Muscle of leg (tissue), 11 donors: ENCODE data around the gene CYP19A1. TPM values are rescaled to one million over a fixed set of nuclear protein-coding genes. Genes with fewer than 3 reads are reported as not detected.

Experiments used
- DNase-seq: peaks from one replicate; pipeline ENCODE4 v3.0.0; 2013
- H3K27ac ChIP-seq: one replicate; pipeline ENCODE4 v1.5.1; 2013; ENCODE audit warnings: mild to moderate bottlenecking, low read length, control low read depth
- H3K27me3 ChIP-seq: one replicate; pipeline ENCODE4 v1.6.1; 2013; ENCODE audit warnings: low read length; ENCODE audit not compliant: control insufficient read depth, insufficient read depth
- H3K36me3 ChIP-seq: one replicate; pipeline ENCODE4 v1.6.1; 2013; ENCODE audit warnings: low read length; ENCODE audit not compliant: control insufficient read depth, insufficient read depth
- H3K4me1 ChIP-seq: one replicate; pipeline ENCODE4 v1.6.1; 2013; ENCODE audit warnings: low read length; ENCODE audit not compliant: control insufficient read depth, insufficient read depth
- H3K4me3 ChIP-seq: one replicate; pipeline ENCODE4 v1.5.1; 2013; ENCODE audit warnings: low read length, control low read depth
- H3K9me3 ChIP-seq: replicated peaks from 2 replicates; pipeline ENCODE4 v1.6.1; 2013; ENCODE audit warnings: low read depth, low read length; ENCODE audit not compliant: control insufficient read depth
- WGBS: methylation state at CpG from one replicate; pipeline ENCODE4 v1.1.5; 2013; ENCODE audit warnings: missing lambda C conversion rate; ENCODE audit not compliant: insufficient coverage; 5-methylcytosine and 5-hydroxymethylcytosine counted together
- polyA plus RNA-seq, 8 donors: library from polyadenylated mRNA; unstranded; fragments of 120-200 nt; gene quantifications; one replicate each; pipeline versions ENCODE4 v1.2.1 to v1.2.3, GENCODE V29; 2013; ENCODE audit warnings: inconsistent platforms in 1 of 8, low replicate concordance in 1 of 8; ENCODE audit not compliant: insufficient read length in 8 of 8, insufficient read depth in 1 of 8
- total RNA-seq: library from RNA; stranded (reverse); fragments of 120-200 nt; gene quantifications from one replicate; pipeline ENCODE4 v1.2.4, GENCODE V29; 2013

The CYP19A1 gene
- total and polyA plus RNA-seq, 9 donors = 0.51 to 2.0 (median 0.66) TPM

GRCh38 chr15:51315726-51316125 lies 22.7 kb downstream of the CYP19A1 start:
- Histone ChIP-seq H3K4me1 (peaks cover 10% of the 10 kb centered on the region), H3K36me3 (no peaks in the 10 kb centered on the region), H3K4me3 (no peak overlapping the region), H3K27ac (no peak overlapping the region), H3K27me3 (peaks cover 2% of the 10 kb centered on the region), H3K9me3 (no peaks in the 10 kb centered on the region)
- DNase-seq = no peak
- 89% methylated on average over 7 of the region's 7 CpGs for WGBS

- Histone ChIP-seq H3K9me3 (no peaks in the 10 kb centered on the region), H3K4me1 (peaks cover 10% of the 10 kb centered on the region), H3K27ac (no peak overlapping the region), H3K36me3 (no peaks in the 10 kb centered on the region), H3K4me3 (no peak overlapping the region), H3K27me3 (peaks cover 2% of the 10 kb centered on the region)
- WGBS = 91% methylated on average over 9 of the region's 10 CpGs
- no peak for DNase-seq
Observed at GRCh38 chr15:51314391-51315337, 23.7 kb downstream of the CYP19A1 start.

- no peaks in the 10 kb centered on the region for H3K36me3 ChIP-seq
- H3K4me3 ChIP-seq = no peak overlapping the region
- H3K9me3 ChIP-seq = no peaks in the 10 kb centered on the region
- peaks cover 8% of the 10 kb centered on the region for H3K4me1 ChIP-seq
- H3K27me3 ChIP-seq = peaks cover 2% of the 10 kb centered on the region
- no peak overlapping the region for H3K27ac ChIP-seq
- DNase-seq = no peak
- 100% methylated on average over 2 of the region's 10 CpGs for WGBS
Observed at GRCh38 chr15:51313644-51314280, 24.6 kb downstream of the CYP19A1 start.

GRCh38 chr15:51313074-51313393 lies 25.4 kb downstream of the CYP19A1 start:
- H3K4me1 ChIP-seq = peaks cover 8% of the 10 kb centered on the region
- H3K4me3 ChIP-seq = no peak overlapping the region
- peak overlapping the region; percentile 78 for H3K27ac ChIP-seq

GRCh38 chr15:51312166-51313073 lies 26.0 kb downstream of the CYP19A1 start:
- no peak overlapping the region for H3K4me3 ChIP-seq
- no peaks in the 10 kb centered on the region for H3K9me3 ChIP-seq
- peak overlapping the region; percentile 78 for H3K27ac ChIP-seq
- H3K36me3 ChIP-seq = no peaks in the 10 kb centered on the region
- peak; percentile 81 for DNase-seq
- 34% methylated on average over 5 of the region's 8 CpGs for WGBS
- H3K4me1 ChIP-seq = peaks cover 10% of the 10 kb centered on the region
- H3K27me3 ChIP-seq = no peaks in the 10 kb centered on the region

More at GRCh38 chr15:51313074-51313393, 25.4 kb downstream of the CYP19A1 start:
- no peak for DNase-seq
- H3K27me3 ChIP-seq = no peaks in the 10 kb centered on the region
- no peaks in the 10 kb centered on the region for H3K9me3 ChIP-seq
- H3K36me3 ChIP-seq = no peaks in the 10 kb centered on the region

- no peak for DNase-seq
- Histone ChIP-seq H3K36me3 (no peaks in the 10 kb centered on the region), H3K4me3 (no peak overlapping the region), H3K9me3 (no peaks in the 10 kb centered on the region), H3K4me1 (peaks cover 10% of the 10 kb centered on the region), H3K27me3 (no peaks in the 10 kb centered on the region), H3K27ac (peak overlapping the region; percentile 78)
- WGBS = no CpG with 5 or more reads among the region's 2 CpGs
Observed at GRCh38 chr15:51311510-51311909, 26.9 kb downstream of the CYP19A1 start.

- Histone ChIP-seq H3K4me1 (peaks cover 10% of the 10 kb centered on the region), H3K9me3 (no peaks in the 10 kb centered on the region), H3K4me3 (no peak overlapping the region), H3K27me3 (no peaks in the 10 kb centered on the region), H3K36me3 (no peaks in the 10 kb centered on the region), H3K27ac (no peak overlapping the region)
- no CpG with 5 or more reads among the region's 2 CpGs for WGBS
- DNase-seq = no peak
Observed at GRCh38 chr15:51310064-51310463, 28.3 kb downstream of the CYP19A1 start.

- no peaks in the 10 kb centered on the region for H3K36me3 ChIP-seq
- no peaks in the 10 kb centered on the region for H3K27me3 ChIP-seq
- no peak overlapping the region for H3K4me3 ChIP-seq
- H3K4me1 ChIP-seq = peaks cover 11% of the 10 kb centered on the region
- no peaks in the 10 kb centered on the region for H3K9me3 ChIP-seq
- no peak for DNase-seq
- WGBS = no CpG with 5 or more reads among the region's 3 CpGs
- no peak overlapping the region for H3K27ac ChIP-seq
Observed at GRCh38 chr15:51307811-51308210, 30.6 kb downstream of the CYP19A1 start.

GRCh38 chr15:51307325-51307724 lies 31.1 kb downstream of the CYP19A1 start:
- Histone ChIP-seq H3K36me3 (no peaks in the 10 kb centered on the region), H3K9me3 (no peaks in the 10 kb centered on the region)
- WGBS = 100% methylated on average over 1 of the region's 3 CpGs

More at GRCh38 chr15:51307325-51307724, 31.1 kb downstream of the CYP19A1 start:
- Histone ChIP-seq H3K27ac (no peak overlapping the region), H3K4me3 (no peak overlapping the region), H3K27me3 (no peaks in the 10 kb centered on the region), H3K4me1 (peaks cover 10% of the 10 kb centered on the region)
- no peak for DNase-seq
